GM10266 (cell line): ENCODE results near the gene BCL11A.

Source experiments
- DNase-seq: peaks from one replicate; pipeline ENCODE4 v3.0.0; 2012; ENCODE audit errors: extremely low spot score
- TF ChIP-seq, protein P1 (sequence below): IDR thresholded peaks from 2 replicates; pipeline ENCODE4 v1.5.1; 2012; ENCODE audit warnings: mild to moderate bottlenecking, low read depth; ENCODE audit not compliant: control insufficient read depth, insufficient read depth; ENCODE audit errors: missing control alignments

BCL11A gene

DNA sequence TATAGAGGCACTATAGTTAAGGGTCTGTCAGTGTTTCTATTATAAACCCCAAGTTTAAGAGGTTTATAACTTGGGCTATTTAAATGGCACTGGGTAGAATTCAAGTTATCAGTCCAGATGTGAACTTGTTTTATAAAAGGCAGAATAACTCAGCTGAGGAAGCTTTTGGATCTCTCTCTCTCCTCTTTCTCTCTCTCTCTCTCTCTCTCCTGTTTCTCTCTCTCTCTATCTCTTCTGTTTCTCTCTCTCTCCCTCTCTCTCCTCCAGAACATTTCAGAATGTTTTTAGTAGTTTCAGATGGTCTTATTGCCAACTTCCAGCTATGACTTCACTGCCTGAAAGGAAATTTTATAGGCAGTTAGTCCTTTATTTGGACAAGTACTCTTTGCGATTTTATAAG is 6.4 kb upstream of the BCL11A start:
- no peak for DNase-seq
- TF ChIP-seq, protein P1, sequence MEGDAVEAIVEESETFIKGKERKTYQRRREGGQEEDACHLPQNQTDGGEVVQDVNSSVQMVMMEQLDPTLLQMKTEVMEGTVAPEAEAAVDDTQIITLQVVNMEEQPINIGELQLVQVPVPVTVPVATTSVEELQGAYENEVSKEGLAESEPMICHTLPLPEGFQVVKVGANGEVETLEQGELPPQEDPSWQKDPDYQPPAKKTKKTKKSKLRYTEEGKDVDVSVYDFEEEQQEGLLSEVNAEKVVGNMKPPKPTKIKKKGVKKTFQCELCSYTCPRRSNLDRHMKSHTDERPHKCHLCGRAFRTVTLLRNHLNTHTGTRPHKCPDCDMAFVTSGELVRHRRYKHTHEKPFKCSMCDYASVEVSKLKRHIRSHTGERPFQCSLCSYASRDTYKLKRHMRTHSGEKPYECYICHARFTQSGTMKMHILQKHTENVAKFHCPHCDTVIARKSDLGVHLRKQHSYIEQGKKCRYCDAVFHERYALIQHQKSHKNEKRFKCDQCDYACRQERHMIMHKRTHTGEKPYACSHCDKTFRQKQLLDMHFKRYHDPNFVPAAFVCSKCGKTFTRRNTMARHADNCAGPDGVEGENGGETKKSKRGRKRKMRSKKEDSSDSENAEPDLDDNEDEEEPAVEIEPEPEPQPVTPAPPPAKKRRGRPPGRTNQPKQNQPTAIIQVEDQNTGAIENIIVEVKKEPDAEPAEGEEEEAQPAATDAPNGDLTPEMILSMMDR: no peak

DNA sequence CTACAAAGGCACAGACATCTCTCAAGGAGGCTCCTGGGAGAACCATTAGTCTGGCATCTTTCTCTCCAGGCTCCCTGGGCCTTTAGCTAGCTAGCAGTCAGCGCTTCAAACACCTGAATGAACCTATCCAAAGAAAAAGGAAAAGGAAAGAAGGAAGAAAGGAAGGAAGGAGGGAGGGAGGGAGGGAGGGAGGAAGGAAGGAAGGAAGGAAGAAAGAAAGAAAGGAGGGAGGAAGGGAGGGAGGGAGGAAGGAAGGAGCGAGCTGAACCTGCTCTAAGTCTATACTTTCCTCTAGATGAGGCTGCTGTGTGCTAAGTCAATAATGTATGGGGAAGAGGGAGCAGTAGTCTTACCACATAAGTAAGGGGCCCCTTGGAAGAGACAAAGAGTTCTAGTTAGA is 5.1 kb upstream of the BCL11A start:
- TF ChIP-seq, protein P1: no peak
- no peak for DNase-seq

DNA sequence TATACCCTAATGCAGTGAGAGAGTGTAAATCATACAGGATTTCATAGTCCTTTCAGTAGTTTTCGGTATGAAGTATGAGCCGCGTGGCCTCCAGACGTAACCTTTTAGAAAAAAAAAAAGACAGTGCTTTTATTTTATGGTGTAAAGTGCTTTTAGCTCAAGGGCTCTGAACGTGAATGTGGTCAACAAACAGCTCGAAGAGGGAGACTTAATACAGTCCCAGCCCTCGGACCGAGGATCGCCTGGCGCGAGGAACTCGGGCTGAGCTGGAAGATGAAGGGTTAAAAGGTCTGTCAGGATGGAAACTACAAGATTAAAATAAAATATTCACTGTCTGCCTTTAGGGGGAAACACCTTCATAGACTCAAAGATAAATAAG is 4.0 kb upstream of the BCL11A start:
- TF ChIP-seq, protein P1: no peak
- DNase-seq: no peak

DNA sequence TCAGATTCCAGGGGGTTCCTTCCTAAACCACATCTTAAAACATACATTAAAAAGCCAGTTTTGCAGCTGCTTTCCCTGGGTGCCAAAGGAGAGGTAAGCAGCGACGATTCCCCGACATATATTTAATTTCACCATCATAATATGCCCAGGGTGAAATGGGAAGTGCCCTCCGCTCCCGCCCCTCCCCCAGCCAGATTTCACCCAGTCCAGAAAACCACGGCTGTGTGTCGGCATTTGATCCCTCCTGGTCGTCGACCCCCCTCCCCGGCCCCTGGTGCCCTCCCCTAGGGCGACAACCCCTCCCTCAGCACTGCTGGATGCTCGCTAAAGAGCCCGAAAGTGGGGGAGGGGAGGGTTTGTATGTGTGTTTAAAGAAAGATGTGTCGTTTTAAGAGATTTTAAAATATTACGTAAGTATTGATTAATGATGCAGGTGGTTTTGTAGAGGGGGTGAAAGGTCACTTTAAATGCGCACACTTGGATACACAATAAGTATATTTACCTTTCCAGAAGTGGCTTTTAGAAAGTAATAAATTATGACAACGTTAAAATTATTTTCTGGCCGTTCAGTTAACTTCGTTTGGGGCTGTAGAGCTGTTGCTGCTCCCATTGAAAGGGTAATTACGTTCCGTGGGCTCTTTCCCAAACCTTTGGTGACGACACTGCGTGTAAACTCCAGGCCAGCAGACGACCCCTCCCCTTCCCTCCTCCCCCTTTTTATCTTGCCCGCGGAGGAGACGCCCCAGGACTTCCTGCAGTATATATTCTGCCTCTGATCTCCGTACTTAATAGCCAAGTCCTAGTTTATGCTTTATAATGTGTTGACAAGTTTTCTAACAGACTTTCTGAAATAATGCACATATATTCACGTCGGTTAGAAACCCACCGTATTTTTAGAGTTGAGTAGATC is 3.4 kb upstream of the BCL11A start:
- no peak for DNase-seq
- TF ChIP-seq, protein P1: no peak

DNA sequence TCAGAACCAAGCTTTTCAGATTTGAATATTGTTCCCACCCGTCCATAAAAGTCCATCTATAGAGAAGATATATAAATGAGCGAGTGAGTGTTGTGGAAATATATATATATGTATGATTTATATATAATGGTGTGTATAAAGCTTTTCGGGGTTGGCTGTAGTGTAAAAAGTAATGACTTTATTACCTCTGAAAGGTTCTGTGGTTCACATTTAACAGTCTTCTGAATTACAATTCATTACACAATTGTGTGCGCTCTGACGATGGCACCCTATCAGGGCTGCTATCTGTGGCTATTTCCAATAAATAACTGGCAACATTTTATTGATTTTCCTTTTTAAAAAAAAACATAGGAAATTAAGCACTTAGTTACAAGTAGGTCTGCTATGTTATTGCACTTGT is 2.7 kb upstream of the BCL11A start:
- no peak for DNase-seq
- TF ChIP-seq, protein P1: no peak

DNA sequence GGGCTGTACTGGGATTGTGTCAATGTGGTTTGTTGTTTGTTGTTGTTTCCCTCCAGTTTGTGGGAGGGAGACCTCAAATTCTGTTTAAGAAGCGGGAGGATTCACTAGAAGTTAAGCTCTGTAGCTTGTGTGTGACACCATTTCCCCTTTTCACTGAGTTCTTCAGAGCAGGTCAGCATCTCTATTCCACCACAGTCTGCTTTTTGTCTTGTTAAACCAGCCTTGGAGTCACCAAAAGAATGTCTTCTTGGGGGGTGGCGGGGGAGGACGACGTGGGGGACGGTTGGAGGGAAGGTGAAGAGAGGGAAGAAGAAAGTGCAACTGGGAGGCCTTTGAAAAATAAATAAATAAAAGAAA is 2.3 kb upstream of the BCL11A start:
- DNase-seq: no peak

More for the DNA sequence above, 2.3 kb upstream of the BCL11A start:
- TF ChIP-seq, protein P1: no peak
